GM19193 (cell line): ENCODE data around the gene RNF213.

Experiments used
- POLR2A ChIP-seq: IDR thresholded peaks from 4 replicates; pipeline ENCODE4 v1.6.1; 2011; ENCODE audit not compliant: insufficient read depth, insufficient read length; ENCODE audit errors: extremely low read depth

Gene RNF213

DNA sequence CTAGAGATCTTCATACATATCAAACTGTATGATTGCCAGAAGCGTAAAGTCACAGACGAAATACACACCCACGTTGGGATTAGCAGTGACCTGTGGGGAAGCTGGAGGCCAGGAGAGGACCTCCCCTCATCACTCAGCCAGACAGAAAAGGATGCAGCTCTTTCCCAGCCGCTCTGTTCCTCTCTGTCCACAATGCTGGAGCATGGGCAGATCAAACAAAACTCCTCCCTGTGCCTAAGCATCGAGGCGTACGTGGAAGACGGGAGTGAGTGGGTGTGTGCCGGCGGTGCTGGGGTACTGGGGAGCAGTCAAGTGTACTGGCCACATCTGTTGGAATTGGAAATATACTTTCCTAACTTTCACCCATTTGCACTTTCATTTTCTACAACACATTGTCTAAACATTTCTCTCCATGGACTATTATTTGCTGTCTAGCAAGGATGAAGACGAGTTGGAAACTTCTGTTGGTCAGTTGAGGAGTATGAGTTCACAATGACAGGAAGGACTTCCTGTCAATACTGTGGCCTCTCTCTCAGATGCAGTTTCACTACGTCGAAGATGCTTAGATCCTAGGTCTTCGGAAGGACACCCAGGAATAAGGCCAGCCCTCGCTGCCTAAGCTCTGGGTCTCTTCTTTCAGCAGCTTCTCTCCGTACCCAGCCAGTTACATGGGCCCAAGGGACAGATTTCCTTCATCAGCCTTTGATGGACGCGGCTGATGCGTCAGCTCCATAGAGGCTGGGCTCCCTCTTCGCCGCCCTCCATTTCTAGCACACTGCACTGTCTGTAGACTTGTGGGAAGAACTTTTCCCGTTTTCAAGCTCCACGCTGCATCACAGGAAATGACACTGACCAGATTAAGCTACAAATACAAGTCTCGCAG, 123.7 kb downstream of the RNF213 start:
- TF ChIP-seq POLR2A = no peak

DNA sequence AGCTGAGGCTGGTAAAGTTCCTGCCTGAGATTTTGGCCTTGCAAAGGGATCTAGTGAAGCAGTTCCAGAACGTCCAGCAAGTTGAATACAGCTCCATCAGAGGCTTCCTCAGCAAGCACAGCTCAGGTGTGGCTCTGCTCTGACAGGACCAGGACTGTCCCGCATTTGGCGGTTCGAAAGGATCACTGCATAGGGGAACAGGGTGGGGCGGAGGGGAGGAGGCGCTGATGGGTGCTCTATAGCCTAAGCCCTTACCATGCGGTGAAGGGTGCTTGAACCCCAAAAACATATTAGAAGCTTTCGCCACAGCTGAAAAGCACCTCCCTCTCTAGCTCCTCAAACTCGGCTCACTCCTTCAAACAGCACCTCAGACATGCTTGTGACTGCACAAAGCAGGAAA, 124.4 kb downstream of the RNF213 start:
- TF ChIP-seq POLR2A = no peak

DNA sequence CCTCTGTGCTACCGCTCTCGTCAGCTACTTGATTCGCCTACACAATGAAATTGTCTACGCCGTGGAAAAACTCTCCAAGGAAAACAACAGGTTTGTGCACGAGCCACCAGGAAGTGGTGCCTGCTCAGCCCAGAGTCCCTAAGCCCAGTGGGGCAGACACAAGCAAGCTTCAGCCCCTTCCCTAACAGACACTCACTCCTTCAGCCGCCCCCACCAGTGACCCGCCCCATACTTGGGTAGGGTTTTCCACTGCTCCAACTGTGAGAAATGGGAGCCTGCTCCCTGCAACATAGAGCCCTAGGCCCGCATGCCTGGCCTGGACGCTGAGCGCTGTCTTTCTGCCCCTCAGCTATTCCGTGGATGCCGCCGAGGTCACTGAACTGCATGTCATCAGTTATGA, 125.7 kb downstream of the RNF213 start:
- no peak for TF ChIP-seq POLR2A

DNA sequence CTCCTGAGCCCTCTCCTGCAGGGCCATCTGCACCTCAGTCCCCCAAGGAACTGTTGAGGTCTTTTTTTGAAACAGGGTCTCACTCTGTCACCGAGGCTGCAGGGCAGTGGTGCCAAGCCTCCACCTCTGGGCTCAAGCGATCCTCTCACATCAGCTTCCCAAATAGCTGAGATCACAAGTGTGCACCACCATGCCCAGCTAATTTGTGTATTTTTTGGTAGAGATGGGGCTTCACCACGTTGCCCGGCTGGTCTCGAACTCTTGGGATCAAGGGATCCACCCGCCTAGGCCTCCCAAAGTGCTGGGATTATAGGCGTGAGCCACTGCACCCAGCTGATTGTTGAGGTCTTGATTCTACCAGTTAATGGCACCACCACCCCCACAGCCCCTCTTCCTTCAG, 126.4 kb downstream of the RNF213 start:
- TF ChIP-seq POLR2A = no peak

DNA sequence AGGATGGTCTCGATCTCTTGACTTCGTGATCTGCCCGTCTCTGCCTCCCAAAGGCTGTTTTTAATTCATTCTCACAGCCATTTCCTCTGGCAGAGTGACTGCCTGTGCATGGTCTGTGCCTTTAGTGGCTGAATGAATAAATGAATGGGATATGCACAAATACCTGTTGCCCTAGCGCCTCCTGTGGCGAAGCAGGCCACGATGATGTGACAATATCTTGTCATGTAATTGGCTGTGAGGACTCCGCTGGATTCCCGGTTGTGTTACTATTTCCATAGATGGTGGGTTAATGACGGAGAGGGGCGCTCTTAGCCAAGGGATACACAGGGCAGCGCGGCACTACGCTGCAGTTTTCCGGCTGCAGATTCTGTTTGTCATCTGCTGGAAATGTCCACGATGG, 127.5 kb downstream of the RNF213 start:
- TF ChIP-seq POLR2A = no peak

DNA sequence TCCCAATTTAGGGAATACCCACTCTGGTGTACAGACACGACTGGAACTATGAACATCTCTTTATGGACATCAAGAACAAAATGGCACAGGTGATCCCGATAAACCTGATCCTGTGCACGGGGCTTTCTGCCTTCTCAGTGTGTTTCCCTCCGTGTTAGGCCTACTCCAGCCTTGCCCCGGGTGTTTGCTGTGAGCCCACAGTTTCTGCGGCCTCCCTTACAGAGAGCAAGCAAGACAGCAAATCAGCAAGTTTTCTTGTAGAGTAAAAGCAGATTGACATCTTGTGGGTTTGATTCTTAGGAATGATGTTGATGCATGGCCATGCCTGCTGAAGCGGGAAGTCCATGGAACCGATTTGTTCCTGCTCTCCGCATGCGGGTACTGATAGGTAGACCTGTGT, 127.9 kb downstream of the RNF213 start:
- no peak for TF ChIP-seq POLR2A

DNA sequence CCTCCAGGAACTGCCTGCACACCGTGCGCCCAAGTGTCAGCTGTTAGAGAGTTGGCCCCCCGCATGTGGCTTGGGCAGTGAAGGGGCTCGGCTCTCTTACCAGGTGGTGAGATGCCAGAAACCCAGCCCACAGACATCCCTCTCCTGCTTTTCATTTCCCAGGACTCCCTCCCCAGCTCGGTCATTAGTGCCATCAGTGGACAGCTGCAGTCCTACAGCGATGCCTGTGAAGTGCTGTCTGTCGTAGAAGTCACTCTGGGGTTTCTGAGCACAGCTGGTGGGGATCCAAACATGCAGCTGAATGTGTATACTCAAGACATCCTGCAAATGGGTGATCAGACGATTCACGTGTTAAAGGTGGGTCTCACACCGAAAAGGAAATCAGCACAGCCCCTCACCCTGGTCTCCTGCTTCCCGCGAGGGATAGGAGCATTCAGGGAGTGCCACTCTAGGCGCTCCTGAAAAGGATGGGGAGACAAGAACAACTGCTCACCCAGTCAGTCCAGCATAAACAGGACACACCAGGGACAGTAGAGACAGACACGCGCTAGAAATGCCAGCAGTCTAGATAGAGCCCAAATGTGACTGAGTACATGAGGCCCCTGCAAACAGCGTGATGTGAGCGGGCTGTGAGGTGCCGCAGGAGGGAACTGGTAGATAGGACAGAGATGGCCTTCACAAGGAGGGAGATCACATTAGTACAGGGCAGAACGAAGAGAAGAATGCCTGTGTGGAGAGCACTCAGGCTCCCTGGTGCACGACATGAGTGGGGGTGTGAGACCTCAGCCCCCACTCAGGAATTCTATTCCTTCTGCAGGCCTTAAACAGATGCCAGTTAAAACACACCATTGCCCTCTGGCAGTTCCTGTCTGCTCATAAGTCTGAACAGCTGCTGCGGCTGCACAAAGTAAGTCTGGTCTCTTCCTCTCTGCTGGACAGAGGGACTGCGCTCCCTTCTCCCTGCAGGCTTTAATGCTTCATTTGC, 128.7 kb downstream of the RNF213 start:
- TF ChIP-seq POLR2A = peak; percentile 14

DNA sequence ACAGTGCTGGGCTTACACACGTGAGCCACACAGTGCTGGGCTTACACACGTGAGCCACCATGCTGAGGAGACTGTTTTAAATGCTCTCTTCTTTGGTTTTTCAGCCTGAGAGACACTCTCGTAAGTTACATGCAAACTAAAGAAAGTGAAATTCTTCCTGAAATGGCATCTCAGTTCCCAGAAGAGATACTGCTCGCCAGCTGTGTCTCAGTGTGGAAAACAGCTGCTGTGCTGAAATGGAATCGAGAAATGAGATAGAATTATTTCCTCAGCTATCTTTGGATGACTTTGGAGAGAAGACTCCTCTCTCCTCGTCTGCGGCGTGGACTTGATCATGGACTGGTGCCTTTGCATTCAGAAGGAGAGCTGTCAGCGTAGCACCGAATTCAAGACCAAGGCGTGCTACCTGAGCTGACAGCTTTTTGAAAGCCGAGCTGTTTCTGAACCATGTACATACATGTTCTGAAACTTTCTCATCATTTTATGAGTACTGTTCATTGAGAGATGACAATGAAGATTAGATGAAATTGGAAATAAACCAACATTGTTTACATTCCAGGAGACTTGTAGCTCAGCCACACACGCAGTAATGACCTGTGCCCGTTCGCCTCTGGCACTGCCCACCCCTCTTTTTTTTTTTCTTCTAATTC, 132.7 kb downstream of the RNF213 start:
- TF ChIP-seq POLR2A = no peak

DNA sequence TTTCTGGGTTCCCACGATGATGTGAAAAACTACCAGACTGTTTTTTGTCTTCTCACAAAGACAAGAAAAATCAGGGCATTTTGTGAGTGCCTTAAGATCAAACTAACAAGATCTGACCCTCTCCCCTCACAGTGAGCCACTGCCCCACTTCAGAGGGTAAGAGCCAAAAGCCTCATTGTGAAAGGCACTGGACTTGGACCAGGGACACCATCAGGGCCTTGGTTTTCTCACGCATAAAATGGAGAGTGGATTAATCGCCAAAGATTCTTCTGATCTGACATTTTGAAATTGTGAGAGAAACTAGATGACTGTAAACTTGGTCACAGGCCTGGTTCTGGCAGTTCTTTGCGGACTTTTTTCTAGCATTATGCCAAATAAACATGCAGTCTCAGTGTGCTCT, 133.3 kb downstream of the RNF213 start:
- TF ChIP-seq POLR2A = no peak

DNA sequence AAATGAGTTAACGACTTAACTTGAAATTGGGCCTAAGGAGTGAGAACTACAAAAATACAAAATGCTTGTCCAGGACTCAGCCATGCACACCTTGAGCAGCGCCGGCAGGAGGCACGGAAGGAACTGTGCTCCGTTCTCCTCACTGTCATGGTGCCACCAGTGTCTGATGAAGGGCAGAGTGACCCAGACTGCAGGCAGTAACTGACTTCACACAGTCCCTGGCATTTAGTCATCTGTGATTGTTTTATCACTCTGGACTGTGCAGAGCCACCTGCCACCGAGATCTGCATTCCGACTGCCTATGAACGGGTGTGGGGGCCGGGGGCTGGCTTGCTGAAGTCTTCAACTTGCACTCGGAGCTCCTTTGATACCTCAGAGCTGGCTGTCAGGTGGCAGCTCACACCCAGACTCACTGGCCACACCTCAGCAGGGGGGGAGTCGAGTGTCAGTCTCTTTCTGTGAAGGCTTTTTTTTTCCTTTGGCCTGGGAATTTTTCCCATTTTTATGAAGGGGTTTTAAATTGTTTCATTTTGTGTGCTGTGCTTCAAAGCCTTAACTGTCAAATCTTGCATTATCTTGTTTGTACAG, 134.1 kb downstream of the RNF213 start:
- peak; percentile 26 for TF ChIP-seq POLR2A

DNA sequence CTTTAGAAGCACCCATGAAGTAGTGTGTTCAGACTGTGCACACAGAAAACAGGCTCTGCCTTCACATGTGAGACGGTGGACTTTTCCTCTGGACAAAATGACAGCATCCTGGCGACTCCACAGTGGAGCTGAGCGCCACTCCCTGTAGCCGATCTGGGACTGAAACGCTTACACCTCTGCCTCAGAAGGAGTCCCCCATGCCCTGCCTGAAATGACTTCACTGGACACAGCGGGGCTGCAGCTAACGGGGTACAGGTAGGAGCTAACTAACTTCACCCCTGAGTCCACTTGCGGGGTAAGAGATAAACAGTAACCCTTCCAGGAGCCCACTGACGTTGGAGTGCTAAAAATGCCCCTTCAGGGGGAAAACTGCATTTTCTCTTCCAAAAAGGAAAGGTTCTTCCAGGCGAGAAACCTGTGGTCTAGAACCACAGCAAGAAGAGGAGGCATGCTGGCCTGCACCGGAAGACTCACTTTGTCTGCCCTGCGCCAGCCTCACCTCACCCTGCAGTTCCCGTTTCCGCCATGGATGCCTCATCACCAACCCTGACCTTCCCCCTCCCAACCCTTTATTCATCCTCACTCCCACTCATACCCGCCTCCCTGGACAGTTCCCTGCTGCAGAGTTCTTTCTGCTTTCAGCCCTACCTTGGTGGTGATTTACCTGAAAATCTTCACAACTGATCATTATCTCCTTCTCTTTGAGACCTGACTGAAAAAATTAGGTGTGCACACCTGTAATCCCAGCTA, 134.9 kb downstream of the RNF213 start:
- no peak for TF ChIP-seq POLR2A

DNA sequence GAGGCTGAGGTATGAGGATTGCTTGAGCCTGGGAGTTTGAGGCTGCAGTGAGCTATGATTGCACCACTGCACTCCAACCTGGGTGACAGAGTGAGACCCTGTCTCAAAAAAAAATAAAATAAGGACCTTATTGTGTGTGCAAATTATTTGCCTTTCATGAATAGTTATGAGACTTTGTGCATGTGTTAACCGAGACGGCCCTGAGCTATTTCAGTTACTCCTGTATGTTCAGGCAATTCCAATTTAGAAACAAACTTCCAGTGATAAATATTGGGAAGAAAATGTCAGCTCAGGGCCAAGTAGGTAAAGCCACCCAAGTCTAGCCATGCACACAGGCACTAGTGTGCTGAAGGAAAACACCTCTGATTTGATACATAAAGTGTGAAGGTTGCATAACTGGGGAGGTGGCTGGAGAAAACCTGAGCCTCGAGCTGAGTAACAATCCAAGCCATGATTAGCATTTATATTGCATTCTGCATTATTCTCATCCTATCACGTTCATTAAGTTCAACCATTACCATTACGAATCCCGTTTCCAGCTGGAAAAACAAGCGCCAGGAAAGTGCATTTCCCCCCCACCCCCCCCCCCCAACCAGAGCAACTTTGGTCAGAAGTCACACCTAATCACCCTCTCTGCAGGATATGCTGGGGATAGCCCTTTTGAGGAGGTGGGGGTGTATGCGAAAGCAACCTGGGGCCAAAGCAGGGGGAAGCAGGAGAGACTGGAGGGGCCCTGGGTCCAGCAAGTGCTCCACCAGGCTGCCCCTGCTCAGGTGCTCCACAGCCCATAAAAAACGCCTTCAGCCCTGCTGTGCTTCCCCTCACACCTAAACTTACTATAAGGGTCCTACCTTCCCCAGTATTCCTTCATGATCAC, 135.7 kb downstream of the RNF213 start:
- peak; percentile 25 for TF ChIP-seq POLR2A

DNA sequence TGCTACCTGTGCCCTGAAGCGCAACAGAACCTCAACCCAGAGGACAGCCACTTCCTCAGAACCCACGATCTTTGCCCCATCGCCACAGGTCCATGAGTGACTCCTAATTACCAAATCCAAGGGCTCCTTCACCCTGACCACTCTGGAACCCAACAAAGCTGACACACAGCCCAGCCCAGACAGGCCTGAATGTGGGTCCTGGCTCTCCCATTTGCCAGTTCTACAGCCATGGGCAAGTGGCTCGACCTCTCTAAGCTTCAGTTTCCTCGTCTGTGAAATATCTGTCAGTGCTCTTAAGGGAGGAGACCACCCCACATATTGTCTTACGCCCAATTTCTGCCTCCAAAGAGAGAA, 136.4 kb downstream of the RNF213 start:
- TF ChIP-seq POLR2A = no peak
